Caco-2 (cell line): ENCODE results near the gene GSG1. TPM values are rescaled to one million over a fixed set of nuclear protein-coding genes. Genes with fewer than 3 reads are reported as not detected.

ENCODE experiments used
- BruUV-seq: library from RNA; stranded (reverse); fragments of 400-500 nt; replicated peaks from 2 replicates; lab custom pipeline; 2021; lab: Mats Ljungman, UMichigan
- CTCF ChIA-PET: fragments of 300-600 bp; sonication (Branson Sonifier 250); formaldehyde crosslinking; loops from one replicate; lab custom pipeline; 2022; ENCODE audit warnings: antibody characterized with exemption; lab: Charles Lee
- POLR2A ChIA-PET: fragments of 300-600 bp; sonication (Branson Sonifier 250); formaldehyde crosslinking; loops from one replicate; lab custom pipeline; 2022; ENCODE audit warnings: antibody characterized with exemption; lab: Charles Lee
- DNase-seq, 2 experiments: peaks; one replicate each; pipeline versions ENCODE4 v3.0.0 to v3.0.0-alpha.2; 2020 to 2022
- H3K27me3 ChIP-seq: replicated peaks from 2 replicates; pipeline ENCODE4 v1.6.0; 2011; ENCODE audit warnings: low read length; ENCODE audit not compliant: control insufficient read depth, insufficient read depth
- H3K36me3 ChIP-seq: 2 replicates; pipeline ENCODE4 v1.5.1; 2011; ENCODE audit warnings: low read length; ENCODE audit not compliant: control insufficient read depth, insufficient read depth
- H3K4me1 ChIP-seq: fragments of 250-450 bp; sonication (Bioruptor Pico); 2 replicates; pipeline ENCODE4 v1.5.1; 2020; ENCODE audit warnings: mild to moderate bottlenecking
- H3K4me3 ChIP-seq: 2 replicates; pipeline ENCODE4 v1.5.1; 2011; ENCODE audit warnings: low read depth, mild to moderate bottlenecking, control low read depth, low read length
- H3K9me3 ChIP-seq: fragments of 250-450 bp; sonication (Bioruptor Pico); 2 replicates; pipeline ENCODE4 v1.5.1; 2020; ENCODE audit warnings: mild to moderate bottlenecking, moderate library complexity
- H3K27ac Mint-ChIP-seq: one replicate; pipeline ENCODE4 v1.8.0; 2022; ENCODE audit warnings: mixed read lengths; ENCODE audit not compliant: unreplicated experiment
- H3K27me3 Mint-ChIP-seq: one replicate; pipeline ENCODE4 v1.8.0; 2022; ENCODE audit warnings: mixed read lengths; ENCODE audit not compliant: insufficient read depth, unreplicated experiment
- H3K36me3 Mint-ChIP-seq: one replicate; pipeline ENCODE4 v1.8.0; 2022; ENCODE audit warnings: mild to moderate bottlenecking, mixed read lengths; ENCODE audit not compliant: insufficient read depth, unreplicated experiment
- H3K4me1 Mint-ChIP-seq: one replicate; pipeline ENCODE4 v1.8.0; 2022; ENCODE audit warnings: low read depth, mixed read lengths; ENCODE audit not compliant: unreplicated experiment
- H3K4me3 Mint-ChIP-seq: one replicate; pipeline ENCODE4 v1.8.0; 2022; ENCODE audit warnings: mild to moderate bottlenecking, moderate library complexity, mixed read lengths; ENCODE audit not compliant: unreplicated experiment
- H3K9me3 Mint-ChIP-seq: one replicate; pipeline ENCODE4 v1.8.0; 2022; ENCODE audit warnings: mixed read lengths; ENCODE audit not compliant: unreplicated experiment
- intact Hi-C: fragments of 100-400 bp; cut with micrococcal nuclease; formaldehyde crosslinking; loops from one replicate; pipeline ENCODE4 v1.10.0; 2022; ENCODE audit not compliant: unreplicated experiment
- total RNA-seq: library from RNA; stranded (reverse); gene quantifications from 2 replicates; pipeline ENCODE4 v1.2.3, GENCODE V29; 2022
- TF ChIP-seq, protein P1 (sequence below), 2 experiments: fragments of 200-600 bp in 1 of 2; IDR thresholded peaks; 1 replicate in 1 of 2; 2 replicates in 1 of 2; pipeline versions ENCODE4 v1.5.1 to v1.8.0; 2011 to 2022; ENCODE audit warnings: antibody characterized with exemption in 1 of 2, control low read depth in 1 of 2, inconsistent platforms in 1 of 2, low read depth in 1 of 2, low read length in 1 of 2, mild to moderate bottlenecking in 1 of 2, moderate library complexity in 1 of 2; ENCODE audit not compliant: insufficient read depth in 1 of 2, severe bottlenecking in 1 of 2, unreplicated experiment in 1 of 2

Gene GSG1
- total RNA-seq, 1 experiment from 2014 or later: not detected

DNA sequence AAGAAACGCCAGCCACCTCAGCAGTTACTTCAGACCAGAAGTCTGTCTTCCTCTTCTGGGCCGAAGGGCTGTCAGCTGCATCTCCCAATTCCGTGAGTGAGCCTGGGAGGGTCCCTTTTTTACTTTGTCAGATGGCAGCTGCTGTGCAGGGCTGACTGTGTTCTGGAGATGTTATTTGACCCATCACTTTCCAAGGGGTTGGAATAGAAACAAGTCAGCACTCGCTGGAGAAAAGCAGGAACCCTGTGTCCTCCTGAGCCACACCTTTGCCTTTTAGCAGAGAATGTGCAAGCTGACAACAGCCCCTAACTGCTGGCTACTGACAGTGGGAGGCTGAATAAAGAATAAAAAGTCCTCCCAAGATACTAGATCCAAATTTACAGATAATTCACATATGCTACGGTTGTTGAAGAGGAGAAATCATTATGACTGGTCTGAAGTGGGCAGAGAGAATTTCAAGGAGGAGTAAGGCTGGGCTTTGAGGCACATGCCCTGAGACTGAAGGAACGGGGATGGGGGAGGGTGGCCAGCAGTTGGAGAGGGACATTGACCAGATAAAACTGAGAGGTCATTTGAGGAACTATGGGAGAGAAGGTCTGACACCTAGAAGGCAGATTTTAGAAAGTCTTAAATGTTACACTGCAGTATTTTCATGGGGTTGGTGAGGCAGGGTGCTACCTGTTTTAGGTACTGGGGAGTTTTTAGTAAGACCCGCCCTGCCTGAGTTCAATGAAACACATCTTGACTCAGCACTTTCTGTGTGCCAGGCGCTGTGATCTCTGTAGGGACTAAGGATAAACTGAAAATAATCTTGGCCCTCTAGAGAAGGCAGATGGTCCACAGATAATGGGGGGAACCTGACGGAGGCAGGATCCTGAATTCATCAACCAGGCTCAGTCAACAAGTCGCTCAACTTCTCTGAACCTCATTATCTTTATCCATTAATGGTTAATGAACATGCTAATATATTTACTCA is 31.9 kb downstream of the GSG1 start:
- H3K4me1 ChIP-seq: peaks cover 4% of the 10 kb centered on the region; the same call in 1 of the 2 replicates
- no peaks in the 10 kb centered on the region for H3K9me3 Mint-ChIP-seq
- H3K27ac Mint-ChIP-seq: no peak overlapping the region
- ChIA-PET POLR2A (no interaction called here), CTCF (no interaction called here)
- H3K36me3 ChIP-seq: no peaks in the 10 kb centered on the region
- DNase-seq: no peak
- no peak overlapping the region for H3K4me3 Mint-ChIP-seq
- H3K27me3 Mint-ChIP-seq: no peaks in the 10 kb centered on the region
- intact Hi-C loops: no loop called here
- H3K36me3 Mint-ChIP-seq: peaks cover 10% of the 10 kb centered on the region
- no peaks in the 10 kb centered on the region for H3K9me3 ChIP-seq
- H3K4me3 ChIP-seq: no peak overlapping the region
- H3K4me1 Mint-ChIP-seq: peaks cover 6% of the 10 kb centered on the region
- H3K27me3 ChIP-seq: no peaks in the 10 kb centered on the region
- BruUV-seq: no TSS peak
- TF ChIP-seq, protein P1, sequence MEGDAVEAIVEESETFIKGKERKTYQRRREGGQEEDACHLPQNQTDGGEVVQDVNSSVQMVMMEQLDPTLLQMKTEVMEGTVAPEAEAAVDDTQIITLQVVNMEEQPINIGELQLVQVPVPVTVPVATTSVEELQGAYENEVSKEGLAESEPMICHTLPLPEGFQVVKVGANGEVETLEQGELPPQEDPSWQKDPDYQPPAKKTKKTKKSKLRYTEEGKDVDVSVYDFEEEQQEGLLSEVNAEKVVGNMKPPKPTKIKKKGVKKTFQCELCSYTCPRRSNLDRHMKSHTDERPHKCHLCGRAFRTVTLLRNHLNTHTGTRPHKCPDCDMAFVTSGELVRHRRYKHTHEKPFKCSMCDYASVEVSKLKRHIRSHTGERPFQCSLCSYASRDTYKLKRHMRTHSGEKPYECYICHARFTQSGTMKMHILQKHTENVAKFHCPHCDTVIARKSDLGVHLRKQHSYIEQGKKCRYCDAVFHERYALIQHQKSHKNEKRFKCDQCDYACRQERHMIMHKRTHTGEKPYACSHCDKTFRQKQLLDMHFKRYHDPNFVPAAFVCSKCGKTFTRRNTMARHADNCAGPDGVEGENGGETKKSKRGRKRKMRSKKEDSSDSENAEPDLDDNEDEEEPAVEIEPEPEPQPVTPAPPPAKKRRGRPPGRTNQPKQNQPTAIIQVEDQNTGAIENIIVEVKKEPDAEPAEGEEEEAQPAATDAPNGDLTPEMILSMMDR (IDR thresholded peaks at IDR 0.05; ENCODE audit: insufficient read depth in 1 of 2, low read depth in 1 of 2, low read length in 1 of 2, severe bottlenecking in 1 of 2, unreplicated experiment in 1 of 2): no peak

DNA sequence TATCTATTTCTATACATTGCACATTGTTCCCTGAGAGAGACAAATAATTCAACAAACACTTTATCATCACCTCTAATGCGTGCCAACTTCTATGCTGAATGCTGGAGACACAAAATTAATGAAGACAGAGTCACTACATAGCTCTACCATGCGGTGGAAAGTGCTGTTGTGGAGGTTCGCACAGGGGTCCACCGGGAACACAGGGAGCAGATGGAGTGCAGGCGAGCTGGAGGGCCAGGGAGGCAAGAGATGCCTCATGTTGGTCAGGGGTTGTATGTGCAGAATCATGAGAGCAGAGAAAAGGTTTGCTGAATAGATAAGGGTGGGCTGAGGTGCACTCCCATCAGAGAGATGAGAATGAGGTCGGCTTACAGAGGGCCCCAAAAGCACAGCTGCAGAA is 34.1 kb downstream of the GSG1 start:
- intact Hi-C loops: no loop called here
- H3K4me1 Mint-ChIP-seq: peaks cover 6% of the 10 kb centered on the region
- no peak overlapping the region for H3K27ac Mint-ChIP-seq
- no peak overlapping the region for H3K4me3 Mint-ChIP-seq
- ChIA-PET CTCF (no interaction called here), POLR2A (no interaction called here)
- no TSS peak for BruUV-seq
- no peaks in the 10 kb centered on the region for H3K27me3 ChIP-seq
- no peaks in the 10 kb centered on the region for H3K36me3 ChIP-seq
- H3K9me3 Mint-ChIP-seq: no peaks in the 10 kb centered on the region
- TF ChIP-seq, protein P1 (IDR thresholded peaks at IDR 0.05; ENCODE audit: insufficient read depth in 1 of 2, low read depth in 1 of 2, low read length in 1 of 2, severe bottlenecking in 1 of 2, unreplicated experiment in 1 of 2): no peak
- no peak overlapping the region for H3K4me3 ChIP-seq
- DNase-seq: no peak
- no peaks in the 10 kb centered on the region for H3K4me1 ChIP-seq
- no peaks in the 10 kb centered on the region for H3K9me3 ChIP-seq
- no peaks in the 10 kb centered on the region for H3K27me3 Mint-ChIP-seq
- H3K36me3 Mint-ChIP-seq: peaks cover 5% of the 10 kb centered on the region

DNA sequence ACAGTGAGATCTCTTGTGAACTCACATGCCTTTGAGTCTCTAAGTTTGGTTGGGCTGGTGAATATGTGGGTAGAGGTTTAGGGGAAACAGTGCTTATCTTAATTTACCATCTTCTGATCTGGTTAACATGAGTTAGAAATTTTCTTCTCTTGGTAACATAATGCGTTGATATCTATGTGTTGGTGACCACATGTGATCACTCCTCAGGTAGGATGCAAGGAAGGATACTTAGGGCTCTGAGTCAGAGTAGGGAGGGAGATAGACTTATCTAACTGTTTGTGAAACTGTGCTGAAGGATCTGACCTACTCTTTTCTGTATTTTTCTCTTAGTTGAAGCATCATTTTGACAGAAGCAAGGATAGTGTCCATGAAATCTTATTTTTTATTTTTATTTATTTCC is 36.1 kb downstream of the GSG1 start:
- peaks cover 6% of the 10 kb centered on the region for H3K4me1 Mint-ChIP-seq
- H3K36me3 Mint-ChIP-seq: peaks cover 5% of the 10 kb centered on the region
- H3K27ac Mint-ChIP-seq: no peak overlapping the region
- no peaks in the 10 kb centered on the region for H3K36me3 ChIP-seq
- TF ChIP-seq, protein P1 (IDR thresholded peaks at IDR 0.05; ENCODE audit: insufficient read depth in 1 of 2, low read depth in 1 of 2, low read length in 1 of 2, severe bottlenecking in 1 of 2, unreplicated experiment in 1 of 2): no peak
- H3K27me3 ChIP-seq: no peaks in the 10 kb centered on the region
- intact Hi-C loops: no loop called here
- POLR2A ChIA-PET: no interaction called here
- no peaks in the 10 kb centered on the region for H3K9me3 ChIP-seq
- no TSS peak for BruUV-seq
- H3K4me3 Mint-ChIP-seq: no peak overlapping the region
- no peaks in the 10 kb centered on the region for H3K27me3 Mint-ChIP-seq
- H3K4me1 ChIP-seq: no peaks in the 10 kb centered on the region
- CTCF ChIA-PET: interaction anchor here (1.7 kb wide), 1 partner anchor 12 kb away, joined by 3 read pairs; no protein-coding TSS in a partner anchor
- no peak for DNase-seq
- H3K9me3 Mint-ChIP-seq: no peaks in the 10 kb centered on the region
- no peak overlapping the region for H3K4me3 ChIP-seq
